Coronary artery (tissue), 2 donors: ENCODE data around the gene PGGHG.

Source experiments
- DNase-seq: peaks from one replicate; pipeline ENCODE4 v3.0.0-alpha.2; 2017; ENCODE audit warnings: low spot score
- H3K27ac ChIP-seq, 2 donors: fragments of 200-600 bp; sonication (generic); one replicate each; pipeline ENCODE4 v1.5.1; 2016 to 2019
- H3K4me3 ChIP-seq: fragments of 200-600 bp; sonication (generic); 2 replicates; pipeline ENCODE4 v1.5.1; 2016; ENCODE audit warnings: mild to moderate bottlenecking, moderate library complexity
- TF ChIP-seq, protein P1 (sequence below): fragments of 200-600 bp; sonication (generic); IDR thresholded peaks from one replicate; pipeline ENCODE4 v1.5.1; 2019; ENCODE audit warnings: antibody characterized with exemption

Gene PGGHG

DNA sequence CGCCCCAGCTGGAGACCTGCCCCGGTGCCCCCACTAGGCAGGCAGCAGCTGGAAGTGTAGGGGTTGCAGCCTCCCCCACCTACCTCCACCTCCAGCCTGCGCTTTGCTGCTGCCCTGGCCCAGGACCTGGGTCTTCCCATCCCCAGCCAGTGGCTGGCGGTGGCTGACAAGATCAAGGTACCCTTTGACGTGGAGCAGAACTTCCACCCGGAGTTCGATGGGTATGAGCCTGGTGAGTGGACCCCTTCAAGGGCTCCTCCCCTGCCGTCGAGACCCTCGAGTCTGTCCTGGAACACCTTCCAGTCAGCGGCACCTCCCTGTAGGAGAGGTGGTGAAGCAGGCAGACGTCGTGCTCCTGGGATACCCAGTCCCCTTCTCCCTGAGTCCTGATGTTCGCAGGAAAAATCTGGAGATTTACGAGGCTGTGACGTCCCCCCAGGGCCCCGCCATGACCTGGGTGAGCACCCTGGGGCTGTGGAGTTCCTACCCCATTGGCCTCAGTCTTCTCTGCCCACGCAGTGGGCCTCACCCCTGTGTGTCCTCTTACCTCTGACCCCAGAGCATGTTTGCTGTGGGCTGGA, 4.4 kb downstream of the PGGHG start:
- Histone ChIP-seq H3K4me3 (no peak overlapping the region), H3K27ac (no peak overlapping the region)
- no peak for DNase-seq
- TF ChIP-seq, protein P1, sequence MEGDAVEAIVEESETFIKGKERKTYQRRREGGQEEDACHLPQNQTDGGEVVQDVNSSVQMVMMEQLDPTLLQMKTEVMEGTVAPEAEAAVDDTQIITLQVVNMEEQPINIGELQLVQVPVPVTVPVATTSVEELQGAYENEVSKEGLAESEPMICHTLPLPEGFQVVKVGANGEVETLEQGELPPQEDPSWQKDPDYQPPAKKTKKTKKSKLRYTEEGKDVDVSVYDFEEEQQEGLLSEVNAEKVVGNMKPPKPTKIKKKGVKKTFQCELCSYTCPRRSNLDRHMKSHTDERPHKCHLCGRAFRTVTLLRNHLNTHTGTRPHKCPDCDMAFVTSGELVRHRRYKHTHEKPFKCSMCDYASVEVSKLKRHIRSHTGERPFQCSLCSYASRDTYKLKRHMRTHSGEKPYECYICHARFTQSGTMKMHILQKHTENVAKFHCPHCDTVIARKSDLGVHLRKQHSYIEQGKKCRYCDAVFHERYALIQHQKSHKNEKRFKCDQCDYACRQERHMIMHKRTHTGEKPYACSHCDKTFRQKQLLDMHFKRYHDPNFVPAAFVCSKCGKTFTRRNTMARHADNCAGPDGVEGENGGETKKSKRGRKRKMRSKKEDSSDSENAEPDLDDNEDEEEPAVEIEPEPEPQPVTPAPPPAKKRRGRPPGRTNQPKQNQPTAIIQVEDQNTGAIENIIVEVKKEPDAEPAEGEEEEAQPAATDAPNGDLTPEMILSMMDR, result no peak

GRCh38 chr11:293852-294661, 5.1 kb downstream of the PGGHG start:
- no peak for DNase-seq
- H3K27ac ChIP-seq, result no peak overlapping the region
- no peak overlapping the region for H3K4me3 ChIP-seq
- TF ChIP-seq, protein P1, result no peak

GRCh38 chr11:294780-295179, 5.9 kb downstream of the PGGHG start:
- TF ChIP-seq, protein P1, result no peak
- Histone ChIP-seq H3K4me3 (no peak overlapping the region), H3K27ac (no peak overlapping the region)
- DNase-seq, result no peak

DNA sequence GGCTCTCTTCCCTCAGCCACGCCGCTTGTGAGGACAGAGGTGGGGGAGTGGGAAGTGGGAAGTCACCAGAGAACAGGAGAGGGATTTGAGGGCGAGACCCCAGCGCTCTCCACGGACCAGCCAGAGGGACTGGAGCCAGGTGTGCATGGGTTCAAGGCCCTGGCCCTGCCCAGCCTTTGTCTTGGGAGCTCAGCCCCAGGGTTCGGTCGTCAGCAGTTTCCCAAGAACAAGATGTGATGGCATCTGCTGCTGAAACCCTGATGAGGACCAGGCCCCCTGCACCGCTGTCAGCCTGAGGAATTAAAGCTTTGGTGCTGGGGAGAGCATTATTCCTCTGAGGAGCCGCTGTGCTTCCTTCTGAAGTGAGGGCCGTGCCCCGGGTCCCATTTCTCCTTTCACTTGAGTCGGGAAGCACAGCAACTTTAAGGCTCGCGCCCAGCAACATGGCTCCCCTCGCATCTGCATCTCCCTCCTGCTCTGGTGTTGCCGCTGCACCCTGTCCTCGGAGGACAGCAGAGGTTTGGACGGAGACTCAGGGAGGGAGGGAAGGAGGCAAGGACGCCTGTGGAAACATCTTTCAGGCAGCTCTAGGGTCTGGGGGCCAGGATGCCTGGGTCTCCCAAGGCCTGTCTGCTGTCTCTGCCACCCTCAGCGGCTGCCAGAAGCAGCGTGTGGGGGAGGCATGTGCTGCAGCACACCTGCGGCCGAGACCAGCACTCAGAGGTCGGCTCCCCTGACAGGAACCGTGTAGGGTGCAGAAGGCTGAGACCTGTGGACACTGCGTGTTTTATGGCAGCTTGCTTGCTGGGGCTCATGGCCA, 6.6 kb downstream of the PGGHG start:
- DNase-seq, result no peak
- no peak overlapping the region for H3K27ac ChIP-seq
- H3K4me3 ChIP-seq, result no peak overlapping the region
- TF ChIP-seq, protein P1, result no peak

DNA sequence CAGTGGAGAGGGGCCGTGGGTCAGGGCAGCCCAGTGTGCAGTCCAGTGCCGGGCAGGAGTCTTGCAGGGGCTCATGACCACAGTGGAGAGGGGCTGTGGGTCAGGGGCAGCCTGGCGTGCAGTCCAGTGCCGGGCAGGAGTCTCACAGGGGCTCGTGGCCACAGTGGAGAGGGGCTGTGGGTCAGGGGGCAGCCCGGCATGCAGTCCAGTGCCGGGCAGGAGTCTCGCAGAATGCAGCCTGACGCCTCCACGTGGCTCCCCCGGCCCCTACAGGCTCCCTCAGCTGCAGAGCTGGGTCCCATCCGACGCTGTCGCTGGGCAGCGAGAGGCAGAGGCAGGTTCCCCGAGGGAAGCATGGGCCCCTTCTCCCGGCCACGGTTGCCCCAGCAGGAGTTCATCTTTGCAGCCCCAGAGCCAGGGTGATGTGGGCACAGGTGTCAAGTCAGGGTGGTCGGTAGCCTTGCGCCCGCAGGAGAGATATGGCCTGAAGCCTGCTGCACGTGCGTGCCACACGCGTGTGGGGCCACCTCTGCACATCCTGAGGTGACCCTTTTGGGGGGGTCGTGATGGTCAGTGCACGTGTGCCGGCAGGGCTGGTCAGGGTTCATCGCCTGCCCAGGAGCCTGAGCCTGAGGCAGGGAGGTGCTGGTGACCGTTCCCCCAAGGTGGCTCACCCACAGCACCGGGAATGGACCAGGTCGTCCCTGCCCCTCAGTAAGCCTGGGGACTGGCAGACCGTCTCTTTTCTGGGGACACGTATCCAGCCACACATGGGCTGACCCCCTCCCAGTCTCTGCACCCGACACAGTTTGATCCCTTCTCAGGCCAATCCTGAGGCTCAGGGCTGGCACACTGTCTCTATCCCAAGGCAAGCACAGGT, 7.5 kb downstream of the PGGHG start:
- TF ChIP-seq, protein P1, result no peak
- DNase-seq, result no peak
- H3K27ac ChIP-seq, result no peak overlapping the region
- no peak overlapping the region for H3K4me3 ChIP-seq

DNA sequence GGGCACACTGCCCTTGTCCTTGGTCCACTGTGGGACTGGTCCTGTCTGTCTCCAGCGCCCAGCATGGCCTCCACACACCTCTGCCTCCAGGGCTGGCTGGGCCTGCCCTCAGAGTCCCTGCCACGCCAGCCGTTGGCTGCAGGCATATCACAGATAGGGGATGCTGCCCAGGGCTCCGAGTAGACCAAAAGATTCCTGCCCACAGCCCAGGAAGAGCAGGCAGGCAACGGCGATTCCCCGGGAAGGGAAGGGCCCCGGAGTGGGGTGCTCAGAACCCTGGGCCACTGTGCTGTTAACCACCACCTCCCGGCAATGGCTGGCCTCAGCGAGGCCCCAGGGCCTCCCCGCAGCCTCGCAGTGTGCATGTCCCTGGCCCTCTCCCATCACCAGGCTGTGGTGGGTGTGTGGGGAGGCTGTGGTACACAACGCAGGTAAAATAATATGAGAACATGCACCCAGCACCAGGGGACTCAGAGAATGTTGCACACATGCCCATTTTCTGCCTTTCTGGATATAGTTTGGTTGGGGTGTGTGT, 8.2 kb downstream of the PGGHG start:
- H3K27ac ChIP-seq, result no peak overlapping the region
- DNase-seq, result no peak

More for the DNA sequence above, 8.2 kb downstream of the PGGHG start:
- TF ChIP-seq, protein P1, result no peak
- H3K4me3 ChIP-seq, result no peak overlapping the region
